GM19463 (cell line): ENCODE measurements around the gene PBXIP1.

Source experiments
- ATAC-seq: cut with Tn5 transposase; IDR thresholded peaks from one replicate; pipeline ENCODE4 v1.9.1; 2021; ENCODE audit warnings: mild to moderate bottlenecking, moderate library complexity; ENCODE audit not compliant: unreplicated experiment

PBXIP1 gene, protein sequence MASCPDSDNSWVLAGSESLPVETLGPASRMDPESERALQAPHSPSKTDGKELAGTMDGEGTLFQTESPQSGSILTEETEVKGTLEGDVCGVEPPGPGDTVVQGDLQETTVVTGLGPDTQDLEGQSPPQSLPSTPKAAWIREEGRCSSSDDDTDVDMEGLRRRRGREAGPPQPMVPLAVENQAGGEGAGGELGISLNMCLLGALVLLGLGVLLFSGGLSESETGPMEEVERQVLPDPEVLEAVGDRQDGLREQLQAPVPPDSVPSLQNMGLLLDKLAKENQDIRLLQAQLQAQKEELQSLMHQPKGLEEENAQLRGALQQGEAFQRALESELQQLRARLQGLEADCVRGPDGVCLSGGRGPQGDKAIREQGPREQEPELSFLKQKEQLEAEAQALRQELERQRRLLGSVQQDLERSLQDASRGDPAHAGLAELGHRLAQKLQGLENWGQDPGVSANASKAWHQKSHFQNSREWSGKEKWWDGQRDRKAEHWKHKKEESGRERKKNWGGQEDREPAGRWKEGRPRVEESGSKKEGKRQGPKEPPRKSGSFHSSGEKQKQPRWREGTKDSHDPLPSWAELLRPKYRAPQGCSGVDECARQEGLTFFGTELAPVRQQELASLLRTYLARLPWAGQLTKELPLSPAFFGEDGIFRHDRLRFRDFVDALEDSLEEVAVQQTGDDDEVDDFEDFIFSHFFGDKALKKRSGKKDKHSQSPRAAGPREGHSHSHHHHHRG

GRCh38 chr1:154955718-154956543 is at the start of gene PBXIP1:
TSS of gene PBXIP1 (minus strand) at chr1:154956099. CDS start at chr1:154953721, 2,378 bp downstream.
- ATAC-seq: peak; percentile 64

DNA sequence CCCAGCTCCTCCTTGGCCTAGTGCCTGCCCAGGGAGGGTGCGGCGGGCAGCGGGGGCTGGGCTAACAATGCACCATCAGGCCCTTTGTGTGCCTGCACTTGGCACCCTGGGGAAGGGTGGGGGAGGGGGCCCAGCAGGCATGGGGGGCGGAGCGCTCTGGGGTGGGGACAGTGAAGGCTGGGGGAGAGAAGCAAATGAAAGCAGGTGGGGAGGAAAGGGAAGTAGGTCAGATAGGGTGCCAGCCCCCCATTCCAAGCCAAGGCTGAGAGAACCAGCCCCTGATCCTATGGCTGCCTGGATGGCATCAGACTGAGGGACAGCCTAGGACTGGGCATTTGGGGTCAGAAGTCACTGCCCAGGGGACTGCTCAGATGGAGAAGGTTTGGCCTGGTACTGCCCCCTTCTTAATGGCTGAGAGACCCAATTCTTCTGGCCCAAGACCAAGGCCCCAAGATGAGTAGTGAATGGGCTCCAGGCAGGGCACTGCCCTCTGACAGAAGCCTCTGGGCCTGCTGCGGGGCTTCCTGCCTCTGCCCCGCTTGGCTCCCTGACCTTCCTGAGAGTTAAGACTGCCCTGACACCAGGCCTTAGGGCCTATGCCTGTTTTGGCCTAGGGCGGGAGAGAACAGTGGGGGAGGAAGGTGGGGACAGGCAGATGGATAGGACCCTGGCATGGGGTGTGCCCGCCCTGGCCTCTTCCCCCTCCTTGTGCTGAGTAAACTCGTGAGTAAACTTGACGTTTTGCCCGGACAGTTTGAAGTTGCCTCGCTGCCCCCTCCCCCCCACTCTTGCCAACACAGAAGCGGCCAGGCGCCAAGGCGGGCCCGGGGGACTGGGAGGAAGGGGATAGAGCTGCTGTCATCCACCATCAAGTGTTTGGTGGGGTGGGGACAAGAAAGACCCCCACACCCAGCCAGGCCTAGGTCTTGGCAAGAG is 49.4 kb upstream of the PBXIP1 start:
- no peak for ATAC-seq

DNA sequence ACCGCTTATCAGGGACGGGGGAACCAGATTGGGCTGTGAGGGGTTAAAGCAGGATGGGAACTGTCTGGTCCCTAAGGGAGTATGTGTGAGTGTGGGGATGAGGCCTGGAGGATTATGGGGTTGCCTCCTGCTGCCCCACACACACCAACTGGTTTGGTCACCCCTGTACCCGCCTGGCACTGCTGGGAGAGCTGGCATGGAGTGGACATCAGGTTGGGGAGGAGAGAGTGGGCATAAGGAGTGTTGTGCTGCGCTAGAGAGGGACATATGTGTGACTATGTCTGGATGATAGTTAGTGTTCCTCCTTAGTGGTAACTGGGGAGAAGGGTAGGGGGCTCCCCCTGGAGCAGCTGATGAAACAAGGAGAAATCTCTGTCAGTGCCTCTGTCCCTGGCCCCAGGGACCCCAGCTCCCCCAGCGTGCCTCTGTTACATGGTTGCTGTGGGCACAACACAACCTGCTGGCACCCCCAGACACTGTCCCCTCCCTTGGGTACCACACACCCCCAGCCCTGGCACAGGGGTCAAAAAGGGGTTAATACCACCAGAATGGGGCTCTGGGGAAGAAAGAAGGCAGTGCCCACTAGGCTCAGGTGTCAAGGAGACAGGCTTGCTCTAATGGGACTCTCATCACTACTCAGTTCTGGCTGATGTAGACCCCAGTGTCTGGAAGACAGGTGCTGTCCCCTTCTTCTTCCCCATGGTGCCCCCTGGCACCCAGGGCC is 48.6 kb upstream of the PBXIP1 start:
- ATAC-seq: no peak

DNA sequence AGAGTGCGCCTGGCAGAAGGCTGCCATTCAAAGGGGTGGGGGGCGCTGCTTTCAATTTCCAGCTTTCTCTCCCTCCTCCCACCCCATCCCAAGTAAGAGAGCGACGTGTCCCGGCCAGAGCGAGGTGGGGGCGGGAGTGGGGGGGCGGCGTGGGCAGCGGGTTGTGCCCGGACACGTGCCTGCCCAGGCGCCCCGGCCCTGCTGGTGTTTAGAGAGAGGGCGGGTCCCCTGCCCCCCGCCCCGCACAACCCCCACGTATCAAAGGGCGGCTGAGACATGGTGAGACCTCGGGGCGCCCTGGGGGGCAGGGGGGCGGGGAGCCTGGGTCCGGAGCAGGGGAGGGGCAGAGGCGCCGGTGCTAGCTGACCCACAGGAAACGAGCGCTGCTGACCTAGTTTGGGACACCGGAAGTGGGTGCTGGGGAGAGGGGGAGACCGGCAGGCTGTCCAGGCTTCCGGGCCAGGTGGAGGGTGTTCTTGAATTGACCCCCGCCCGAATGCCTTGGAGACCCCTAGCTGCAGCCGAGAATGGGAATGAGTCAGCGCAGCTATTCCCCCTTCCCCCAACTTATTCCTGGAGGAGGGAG is 48.0 kb upstream of the PBXIP1 start:
- no peak for ATAC-seq

- ATAC-seq: no peak
Measured at GRCh38 chr1:155003227-155003765, 47.4 kb upstream of the PBXIP1 start.

DNA sequence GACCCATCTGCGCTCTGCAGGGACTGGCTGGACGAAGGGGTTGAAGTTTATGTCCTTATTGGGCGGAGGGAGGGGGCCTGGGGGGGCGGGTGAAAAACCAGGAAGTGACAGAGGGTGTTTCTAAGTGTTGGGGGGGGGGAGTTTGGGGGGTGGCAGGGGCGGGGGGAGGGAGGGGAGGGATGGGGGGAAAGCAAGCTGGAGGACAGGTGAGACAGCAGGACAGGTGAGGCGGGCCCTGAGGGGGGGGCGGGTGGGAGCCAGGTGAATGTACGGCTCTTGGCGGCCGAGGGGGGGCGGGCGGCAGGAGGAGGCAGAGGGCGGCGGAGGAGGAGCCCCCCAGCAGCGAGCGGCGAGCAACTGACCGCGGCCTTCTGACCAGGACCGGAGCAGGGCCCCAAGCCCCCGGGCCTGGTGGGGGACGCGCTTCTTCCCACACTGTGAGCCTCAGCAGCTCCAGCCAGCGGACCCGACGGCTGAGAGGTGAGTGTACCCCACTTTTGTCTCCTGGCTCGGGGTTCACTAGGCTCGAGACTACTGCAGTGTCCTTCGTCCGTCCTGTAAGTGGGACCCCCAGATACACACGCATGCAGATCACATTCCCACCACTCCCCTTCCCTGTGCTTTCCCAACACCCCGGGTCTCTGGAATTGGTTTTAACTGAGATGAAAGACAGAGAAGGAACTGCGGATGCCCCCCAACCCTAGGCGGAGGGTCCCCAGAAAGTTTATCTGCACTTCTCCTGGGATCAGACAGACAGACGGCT is 46.7 kb upstream of the PBXIP1 start, which contains the start of gene ZBTB7B:
Gene ZBTB7B, plus strand, starts transcription at position 339 of the 763 bp plus-strand sequence. CDS start 11,859 bp downstream, outside the sequence.
- ATAC-seq: no peak

GRCh38 chr1:155001675-155002463 is 46.0 kb upstream of the PBXIP1 start:
- ATAC-seq: peak; percentile 59

- no peak for ATAC-seq
Measured at GRCh38 chr1:155001425-155001674, 45.5 kb upstream of the PBXIP1 start.

DNA sequence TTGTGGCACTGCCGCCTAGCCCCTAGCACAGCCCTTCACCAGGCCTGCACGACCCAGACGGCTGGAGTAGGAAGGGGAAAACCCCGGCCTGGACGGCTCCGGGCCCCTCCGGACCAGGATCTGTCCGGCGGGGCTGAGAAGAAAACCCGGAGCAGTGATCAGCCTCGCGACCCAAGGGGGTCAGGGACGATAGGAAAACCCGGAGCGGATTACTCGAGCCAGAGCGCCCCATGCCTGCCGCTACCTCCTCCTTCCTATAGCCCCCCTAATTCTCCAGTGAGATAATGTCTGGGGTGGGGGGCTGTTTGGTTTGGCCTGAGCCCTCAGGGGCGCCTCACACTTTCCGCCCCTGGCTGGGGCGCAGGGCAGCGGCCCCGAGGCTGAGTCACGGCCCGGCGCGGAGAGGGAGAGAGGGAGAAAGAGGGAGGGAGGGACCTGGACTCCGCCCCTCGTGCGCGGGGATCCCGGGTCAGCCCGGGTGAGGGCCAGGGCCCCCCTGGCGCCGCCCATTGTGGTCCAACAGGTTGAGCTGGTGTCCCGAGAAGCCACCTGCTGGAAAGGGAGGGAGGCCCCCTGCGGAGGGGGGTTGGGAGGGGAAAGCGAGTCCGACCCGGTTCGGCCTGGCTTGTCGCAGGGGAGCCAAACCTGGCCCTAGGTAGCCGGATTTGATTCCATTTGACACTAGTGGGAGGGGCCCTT is 45.0 kb upstream of the PBXIP1 start:
- ATAC-seq: peak; percentile 39

DNA sequence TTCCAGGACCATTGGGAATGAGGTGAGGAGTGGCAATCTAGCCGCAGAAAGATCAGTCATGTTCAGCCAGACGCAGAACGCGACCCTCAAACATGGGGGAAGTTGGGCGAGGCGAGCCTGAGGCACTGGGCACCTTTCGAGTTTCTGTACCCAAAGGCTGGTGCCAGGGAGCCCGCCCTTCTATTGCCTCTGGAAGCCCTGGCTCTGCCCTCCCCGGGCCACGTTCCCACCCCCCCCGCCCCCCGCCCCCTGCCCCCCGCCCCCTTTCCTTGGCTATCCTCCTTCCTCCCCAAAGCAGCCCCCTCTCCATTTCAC is 44.5 kb upstream of the PBXIP1 start:
- ATAC-seq: no peak

GRCh38 chr1:154999571-155000410 is 43.9 kb upstream of the PBXIP1 start:
- ATAC-seq: no peak

DNA sequence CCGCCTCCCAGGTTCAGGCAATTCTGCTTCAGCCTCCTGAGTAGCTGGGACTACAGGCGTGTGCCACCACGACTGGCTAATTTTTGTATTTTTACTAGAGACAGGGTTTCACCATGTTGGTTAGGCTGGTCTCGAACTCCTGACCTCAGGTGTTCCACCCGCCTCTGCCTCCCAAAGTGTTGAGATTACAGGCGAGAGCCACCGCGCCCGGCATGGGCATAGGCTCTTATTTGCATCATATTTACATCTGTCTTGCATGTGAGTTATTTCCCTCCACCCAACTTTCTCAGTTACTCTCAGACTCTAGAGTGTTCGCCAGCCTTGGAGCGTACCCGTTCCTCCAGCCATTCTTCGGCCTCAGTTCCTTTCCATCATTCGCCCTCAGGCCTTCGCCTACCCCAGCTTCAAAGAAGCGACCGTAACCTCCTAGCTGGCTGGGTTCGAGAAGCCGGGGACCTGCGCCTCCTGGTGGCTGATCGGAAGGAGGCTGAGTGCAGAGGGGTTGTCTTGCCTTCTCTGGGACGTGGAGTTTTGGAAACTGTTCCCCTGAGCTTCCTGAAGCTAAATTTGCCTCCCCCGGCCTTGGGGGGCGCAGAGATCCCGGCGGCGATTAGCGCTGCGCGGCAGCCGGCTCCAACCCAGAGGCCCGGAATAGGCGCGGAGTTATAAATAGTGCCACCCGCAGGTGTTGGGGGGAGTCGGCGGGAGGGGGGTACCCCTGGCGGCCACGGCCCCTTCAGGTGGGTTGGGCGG is 43.1 kb upstream of the PBXIP1 start:
- no peak for ATAC-seq

- ATAC-seq: no peak
Measured at GRCh38 chr1:154998201-154998780, 42.4 kb upstream of the PBXIP1 start.

DNA sequence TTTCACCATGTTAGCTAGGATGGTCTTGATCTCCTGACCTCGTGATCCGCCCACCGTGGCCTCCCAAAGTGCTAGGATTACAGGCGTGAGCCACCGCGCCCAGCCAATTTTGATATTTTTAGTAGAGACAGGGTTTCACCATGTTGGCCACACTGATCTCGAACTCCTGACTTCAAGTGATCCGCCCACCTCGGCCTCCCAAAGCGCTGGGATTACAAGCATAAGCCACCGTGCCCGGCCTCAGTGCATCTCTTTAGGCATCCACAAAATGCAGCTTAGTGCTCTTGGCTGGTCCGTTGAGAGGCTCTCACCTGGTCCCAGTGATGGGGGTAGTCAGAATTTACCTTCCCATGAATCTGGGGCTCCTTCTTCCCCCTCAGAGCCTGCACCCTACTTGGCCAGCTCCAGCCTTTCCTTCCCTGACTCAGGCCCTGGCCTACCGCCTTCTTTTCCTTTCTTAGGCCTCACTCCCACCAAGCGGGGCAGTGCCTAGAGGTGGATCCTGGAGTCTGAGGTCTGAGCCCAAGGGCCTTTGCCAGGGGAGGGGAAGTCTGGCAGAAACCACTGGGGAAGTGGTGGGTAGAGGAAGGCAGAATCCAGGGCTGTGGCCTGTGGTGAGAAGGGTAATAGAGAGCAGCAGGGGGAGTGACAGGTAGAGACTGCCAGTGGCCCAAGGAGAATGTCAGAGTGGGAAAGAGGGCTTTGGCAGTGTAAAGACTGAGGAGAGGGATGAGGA is 41.2 kb upstream of the PBXIP1 start:
- no peak for ATAC-seq
